Duodenal mucosa (tissue), 2 donors: ENCODE results near the gene RPL7L1.

ENCODE experiments used
- H3K27ac ChIP-seq: one replicate; pipeline ENCODE4 v1.7.0; 2013; ENCODE audit warnings: low read depth, low read length
- H3K27me3 ChIP-seq, 2 donors: one replicate each; pipeline ENCODE4 v1.7.0; 2013; ENCODE audit warnings: low read length in 2 of 2, control low read depth in 1 of 2; ENCODE audit not compliant: insufficient read depth in 2 of 2, control insufficient read depth in 1 of 2
- H3K36me3 ChIP-seq, 2 donors: one replicate each; pipeline ENCODE4 v1.7.0; 2013; ENCODE audit warnings: low read length in 2 of 2, control low read depth in 1 of 2; ENCODE audit not compliant: insufficient read depth in 2 of 2, control insufficient read depth in 1 of 2
- H3K4me1 ChIP-seq, 2 donors: one replicate each; pipeline ENCODE4 v1.7.0; 2013; ENCODE audit warnings: low read length in 2 of 2, control low read depth in 1 of 2; ENCODE audit not compliant: insufficient read depth in 2 of 2, control insufficient read depth in 1 of 2
- H3K4me3 ChIP-seq, 2 donors: one replicate each; pipeline ENCODE4 v1.7.0; 2013; ENCODE audit warnings: low read length in 2 of 2, low read depth in 1 of 2
- H3K9ac ChIP-seq, 2 donors: one replicate each; pipeline ENCODE4 v1.7.0; 2013; ENCODE audit warnings: low read length in 2 of 2, low read depth in 1 of 2
- H3K9me3 ChIP-seq, 2 donors: one replicate each; pipeline ENCODE4 v1.7.0; 2013; ENCODE audit warnings: low read length in 2 of 2, control low read depth in 1 of 2; ENCODE audit not compliant: control insufficient read depth in 1 of 2

The RPL7L1 gene

DNA sequence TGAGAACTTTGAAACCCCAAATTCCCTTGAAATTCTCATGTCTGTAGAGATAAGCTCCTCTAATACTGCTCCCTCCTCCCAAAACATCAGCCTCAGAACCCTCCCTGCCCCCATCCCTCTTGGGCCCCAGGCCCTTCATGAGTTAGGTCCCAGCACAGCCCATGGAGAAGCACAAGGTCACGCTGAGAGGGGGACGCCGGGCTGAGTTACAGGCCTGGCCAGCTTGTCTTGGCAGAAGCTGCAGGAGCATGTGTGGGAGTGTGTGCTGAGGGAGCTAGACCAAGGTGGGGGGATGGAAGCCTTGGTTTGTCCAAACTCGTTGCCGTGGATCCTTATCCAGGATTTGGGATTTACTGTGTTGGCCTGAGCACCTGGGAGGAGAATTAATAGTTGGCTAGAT lies 27.9 kb downstream of the RPL7L1 start:
- Histone ChIP-seq H3K27me3 (no peaks in the 10 kb centered on the region), H3K9ac (no peak overlapping the region), H3K36me3 (no peaks in the 10 kb centered on the region), H3K27ac (no peak overlapping the region), H3K9me3 (no peaks in the 10 kb centered on the region), H3K4me3 (no peak overlapping the region), H3K4me1 (no peaks in the 10 kb centered on the region)

DNA sequence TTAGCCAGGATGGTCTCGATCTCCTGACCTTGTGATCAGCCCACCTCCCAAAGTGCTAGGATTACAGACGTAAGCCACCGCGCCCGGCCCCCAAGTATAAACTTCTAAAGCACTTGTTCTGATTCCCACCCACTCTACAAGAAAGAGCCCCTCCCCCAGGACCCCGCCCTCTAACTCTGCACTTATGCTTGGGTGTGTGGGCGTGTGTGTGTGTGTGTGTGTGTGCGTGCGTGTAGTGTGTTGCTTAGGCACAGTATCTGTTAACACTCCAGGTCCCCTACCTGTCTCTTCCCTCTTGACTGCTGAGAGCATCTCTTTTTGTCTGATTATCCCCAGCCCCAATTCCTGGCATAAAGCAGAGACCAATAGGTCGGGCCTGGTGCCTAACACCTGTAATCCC lies 30.4 kb downstream of the RPL7L1 start:
- Histone ChIP-seq H3K4me1 (no peaks in the 10 kb centered on the region), H3K27me3 (no peaks in the 10 kb centered on the region), H3K4me3 (no peak overlapping the region), H3K27ac (no peak overlapping the region), H3K36me3 (no peaks in the 10 kb centered on the region), H3K9me3 (no peaks in the 10 kb centered on the region), H3K9ac (no peak overlapping the region)

DNA sequence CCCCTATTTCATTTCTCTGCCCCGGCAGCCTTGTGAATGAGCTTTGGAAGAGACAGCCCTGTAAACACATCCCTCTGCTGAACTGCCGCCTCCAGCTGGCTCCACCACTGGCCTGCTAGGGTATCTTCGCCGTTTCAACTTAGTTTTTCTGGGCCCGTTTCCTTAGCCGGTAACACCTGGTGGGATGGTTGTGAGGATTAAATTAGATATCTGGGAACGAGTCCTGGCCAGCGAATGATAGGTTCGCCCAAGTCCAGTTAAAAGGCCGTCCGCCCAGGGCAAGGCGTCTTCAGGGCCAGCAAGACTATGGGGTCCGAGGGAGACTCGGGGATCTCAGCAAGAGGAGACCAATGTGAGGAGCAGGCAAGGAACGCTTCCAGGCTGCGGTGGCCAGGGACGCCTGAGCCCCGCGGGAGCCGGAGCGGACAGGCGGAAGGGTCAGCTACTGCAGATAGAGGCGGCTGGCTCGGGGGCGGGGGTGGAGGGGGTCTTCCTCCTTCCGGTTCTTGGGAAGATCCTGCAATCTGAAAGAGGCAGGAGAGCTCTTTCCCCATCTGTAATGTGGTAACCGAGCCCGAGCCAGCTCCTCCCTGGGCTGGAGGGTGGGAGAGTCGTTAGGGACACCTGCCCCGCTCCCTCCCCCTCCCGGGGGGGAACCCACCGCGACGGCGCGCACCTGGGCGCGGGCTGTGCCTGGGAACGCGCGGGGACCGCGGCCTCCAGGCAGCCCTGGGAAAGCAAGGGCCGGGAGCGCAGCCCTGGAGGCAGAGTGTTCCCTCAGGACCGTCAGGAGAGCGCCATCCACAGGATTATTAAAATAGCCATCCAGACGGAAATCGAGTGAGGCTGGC lies 32.0 kb downstream of the RPL7L1 start:
- peak overlapping the region in 1 of 2 donors; percentile 43 for H3K4me3 ChIP-seq
- H3K27ac ChIP-seq: no peak overlapping the region
- no peaks in the 10 kb centered on the region for H3K4me1 ChIP-seq
- no peaks in the 10 kb centered on the region for H3K27me3 ChIP-seq
- H3K36me3 ChIP-seq: no peaks in the 10 kb centered on the region
- no peaks in the 10 kb centered on the region for H3K9me3 ChIP-seq
- no peak overlapping the region for H3K9ac ChIP-seq

DNA sequence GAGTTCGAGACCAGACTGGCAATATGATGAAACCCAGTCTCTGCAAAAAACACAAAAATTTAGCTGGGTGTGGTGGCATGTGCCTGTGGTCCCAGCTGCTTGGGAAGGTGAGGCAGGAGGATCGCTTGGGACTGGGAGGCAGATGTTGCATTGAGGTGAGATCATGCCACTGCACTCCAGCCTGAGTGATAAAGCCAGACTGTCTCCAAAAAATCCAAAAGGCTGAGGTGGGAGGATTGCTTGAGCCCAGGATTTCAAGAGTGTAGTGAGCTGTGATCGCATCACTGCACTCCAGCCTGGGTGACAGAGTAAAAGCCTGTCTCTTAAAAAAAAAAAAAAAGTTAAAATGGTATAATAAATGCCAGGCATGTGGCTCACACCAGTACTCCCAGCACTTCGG lies 35.1 kb downstream of the RPL7L1 start:
- Histone ChIP-seq H3K27ac (no peak overlapping the region), H3K9me3 (no peaks in the 10 kb centered on the region), H3K4me3 (no peak overlapping the region), H3K27me3 (no peaks in the 10 kb centered on the region), H3K36me3 (no peaks in the 10 kb centered on the region), H3K4me1 (no peaks in the 10 kb centered on the region), H3K9ac (no peak overlapping the region)

DNA sequence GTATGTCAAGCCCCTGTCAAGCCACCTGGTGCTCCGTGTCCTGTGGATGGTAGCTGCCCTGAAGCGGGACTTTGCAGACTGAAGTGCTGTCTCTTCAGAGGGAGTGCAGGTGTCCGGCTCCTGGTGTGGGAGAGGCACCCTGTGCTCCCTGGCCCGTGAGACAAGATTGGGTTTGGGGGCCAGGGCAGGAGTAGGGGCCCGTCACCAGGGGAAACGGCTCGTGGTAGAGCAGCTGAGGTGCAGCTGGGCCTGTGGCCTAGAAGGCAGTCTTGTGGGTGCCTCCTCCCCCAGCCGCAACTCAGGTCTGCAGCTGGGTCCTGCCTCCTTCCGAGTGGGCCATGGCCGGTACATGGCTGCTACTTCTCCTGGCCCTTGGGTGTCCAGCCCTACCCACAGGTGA lies 36.3 kb downstream of the RPL7L1 start, which contains the start of gene PTCRA:
TSS of gene PTCRA (plus strand) at position 322 of the 400 bp plus-strand sequence. CDS start at position 339, 17 bp downstream.
- Histone ChIP-seq H3K27me3 (no peaks in the 10 kb centered on the region), H3K4me1 (no peaks in the 10 kb centered on the region), H3K4me3 (no peak within 1 kb of the TSS), H3K9me3 (no peaks in the 10 kb centered on the region), H3K9ac (no peak within 1 kb of the TSS), H3K27ac (no peak within 1 kb of the TSS), H3K36me3 (no peaks in the 10 kb centered on the region)

DNA sequence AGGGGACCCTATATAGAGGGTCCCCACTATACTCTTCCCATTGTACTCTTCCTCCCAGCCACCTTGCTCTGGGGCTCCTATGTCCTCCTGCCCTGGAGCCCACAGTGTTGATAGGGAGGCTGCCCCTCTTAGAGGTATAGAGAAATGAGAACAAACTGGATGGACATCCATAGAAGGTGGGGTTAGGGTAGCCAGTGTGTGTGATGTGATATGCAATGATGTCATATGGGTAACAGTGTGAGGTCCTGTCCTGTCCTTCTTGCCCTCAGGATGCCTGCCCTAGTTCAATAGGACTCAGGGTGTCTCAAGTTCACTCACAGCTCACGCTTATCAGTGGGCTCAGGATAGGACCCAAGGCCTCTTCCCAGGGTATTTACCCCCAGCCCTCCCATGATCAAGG lies 36.9 kb downstream of the RPL7L1 start:
- no peaks in the 10 kb centered on the region for H3K36me3 ChIP-seq

DNA sequence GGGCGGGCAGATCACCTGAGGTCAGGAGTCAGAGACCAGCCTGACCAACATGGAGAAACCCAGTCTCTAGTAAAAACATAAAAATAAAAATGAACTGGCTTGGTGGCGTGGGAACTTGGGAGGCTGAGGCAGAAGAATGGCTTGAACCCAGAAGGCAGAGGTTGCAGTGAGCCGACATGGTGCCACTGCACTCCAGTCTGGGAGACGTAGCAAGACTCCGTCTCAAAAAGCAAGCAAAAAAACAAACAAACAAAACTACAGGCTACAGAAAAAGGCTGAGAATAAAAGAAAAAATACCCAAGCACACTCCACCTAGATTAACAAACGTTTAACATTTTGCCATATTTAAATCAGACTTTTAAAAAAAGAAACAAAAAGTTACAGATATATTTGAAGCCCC lies 42.4 kb downstream of the RPL7L1 start:
- Histone ChIP-seq H3K9ac (no peak overlapping the region), H3K27me3 (no peaks in the 10 kb centered on the region), H3K36me3 (no peaks in the 10 kb centered on the region), H3K4me1 (no peaks in the 10 kb centered on the region), H3K9me3 (no peaks in the 10 kb centered on the region), H3K27ac (no peak overlapping the region), H3K4me3 (no peak overlapping the region)

More for the DNA sequence above, 36.9 kb downstream of the RPL7L1 start:
- no peak overlapping the region for H3K4me3 ChIP-seq
- no peak overlapping the region for H3K9ac ChIP-seq
- H3K27me3 ChIP-seq: no peaks in the 10 kb centered on the region
- no peaks in the 10 kb centered on the region for H3K9me3 ChIP-seq
- H3K27ac ChIP-seq: no peak overlapping the region
- no peaks in the 10 kb centered on the region for H3K4me1 ChIP-seq

DNA sequence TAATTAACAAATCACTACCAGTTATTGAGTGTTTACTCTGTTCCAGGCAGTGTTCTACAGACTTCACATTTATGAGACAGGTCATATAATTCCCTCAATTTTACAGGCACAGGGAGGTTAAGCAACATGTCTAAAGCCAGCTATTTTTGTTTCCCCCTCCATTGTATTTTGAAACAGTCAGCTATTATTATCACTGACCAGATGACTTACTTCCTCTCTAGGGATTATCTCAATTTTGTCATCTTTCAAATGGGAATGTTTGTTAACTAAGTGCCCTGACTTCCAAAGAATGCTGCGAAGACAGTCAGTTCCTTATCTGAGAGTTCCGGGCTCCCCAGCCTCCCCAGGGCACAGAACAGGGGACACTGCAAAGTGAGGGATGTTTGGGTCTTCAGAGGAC lies 44.2 kb downstream of the RPL7L1 start:
- no peak overlapping the region for H3K27ac ChIP-seq
- H3K9ac ChIP-seq: no peak overlapping the region
- no peaks in the 10 kb centered on the region for H3K27me3 ChIP-seq
- H3K4me3 ChIP-seq: no peak overlapping the region
- H3K9me3 ChIP-seq: no peaks in the 10 kb centered on the region
- no peaks in the 10 kb centered on the region for H3K36me3 ChIP-seq
- H3K4me1 ChIP-seq: peaks cover 5 to 6% of the 10 kb centered on the region in 2 donors

DNA sequence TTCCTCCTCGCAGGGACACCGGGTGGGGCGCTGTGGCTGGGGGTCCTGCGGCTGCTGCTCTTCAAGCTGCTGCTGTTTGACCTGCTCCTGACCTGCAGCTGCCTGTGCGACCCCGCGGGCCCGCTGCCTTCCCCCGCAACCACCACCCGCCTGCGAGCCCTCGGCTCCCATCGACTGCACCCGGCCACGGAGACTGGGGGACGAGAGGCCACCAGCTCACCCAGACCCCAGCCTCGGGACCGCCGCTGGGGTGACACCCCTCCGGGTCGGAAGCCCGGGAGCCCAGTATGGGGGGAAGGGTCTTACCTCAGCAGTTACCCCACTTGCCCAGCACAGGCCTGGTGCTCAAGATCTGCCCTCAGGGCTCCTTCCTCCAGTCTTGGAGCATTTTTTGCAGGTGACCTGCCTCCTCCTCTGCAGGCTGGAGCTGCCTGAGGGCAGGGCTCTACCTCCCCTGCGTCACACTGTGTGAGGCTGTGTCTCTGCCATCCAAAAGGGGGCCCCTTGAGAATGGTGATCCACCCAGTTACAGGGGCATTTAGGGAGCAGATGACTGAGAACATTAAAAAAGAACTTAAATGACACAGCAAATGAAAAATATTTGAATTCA lies 45.9 kb downstream of the RPL7L1 start:
- no peak overlapping the region for H3K9ac ChIP-seq
- no peaks in the 10 kb centered on the region for H3K27me3 ChIP-seq
- H3K9me3 ChIP-seq: no peaks in the 10 kb centered on the region
- H3K27ac ChIP-seq: no peak overlapping the region
- H3K4me3 ChIP-seq: no peak overlapping the region
- peaks cover 10 to 11% of the 10 kb centered on the region in 2 donors for H3K4me1 ChIP-seq
- H3K36me3 ChIP-seq: no peaks in the 10 kb centered on the region

DNA sequence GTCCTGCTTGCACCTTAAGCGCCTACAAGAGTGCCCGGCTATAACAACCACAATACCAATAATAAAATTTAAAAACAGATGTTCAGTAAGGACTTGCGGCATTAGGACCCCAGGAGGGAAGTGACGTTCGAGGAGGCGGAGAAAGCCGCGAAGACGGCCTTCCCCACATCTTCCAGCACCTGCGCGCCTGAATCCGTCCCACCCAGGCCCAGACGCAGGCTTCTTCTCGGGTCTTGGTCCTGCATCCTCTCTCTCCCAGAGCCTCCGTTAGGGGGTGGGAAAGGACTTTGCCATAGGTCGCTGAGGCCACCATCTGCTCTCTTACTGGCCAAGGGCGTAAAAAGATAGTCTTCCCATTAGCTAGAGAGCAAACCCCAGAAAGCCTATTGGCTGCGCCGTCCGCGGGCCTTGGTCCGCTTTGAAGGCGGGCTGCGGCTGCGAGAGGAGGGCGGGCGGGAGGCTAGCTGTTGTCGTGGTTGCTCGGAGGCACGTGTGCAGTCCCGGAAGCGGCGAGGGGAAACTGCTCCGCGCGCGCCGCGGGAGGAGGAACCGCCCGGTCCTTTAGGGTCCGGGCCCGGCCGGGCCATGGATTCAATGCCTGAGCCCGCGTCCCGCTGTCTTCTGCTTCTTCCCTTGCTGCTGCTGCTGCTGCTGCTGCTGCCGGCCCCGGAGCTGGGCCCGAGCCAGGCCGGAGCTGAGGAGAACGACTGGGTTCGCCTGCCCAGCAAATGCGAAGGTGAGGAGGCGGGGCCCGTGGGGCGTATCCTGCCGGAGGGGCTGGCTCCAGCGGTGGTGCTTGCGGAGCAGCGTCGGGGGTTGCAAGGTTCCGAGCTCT lies 49.8 kb downstream of the RPL7L1 start, which contains the start of gene CNPY3:
TSS of gene CNPY3 (plus strand) at position 495 of the 835 bp plus-strand sequence. CDS start at position 586, 91 bp downstream.
- Histone ChIP-seq H3K36me3 (peaks cover under 1 to 12% of the 10 kb centered on the region in 2 donors), H3K4me3 (peak within 1 kb of the TSS; percentile 84 to 95), H3K9ac (peak within 1 kb of the TSS; percentile 40 to 75), H3K27me3 (no peaks in the 10 kb centered on the region), H3K9me3 (no peaks in the 10 kb centered on the region), H3K27ac (peak within 1 kb of the TSS; percentile 82), H3K4me1 (peaks cover 20 to 38% of the 10 kb centered on the region in 2 donors)
